Peyer's patch (tissue), 4 donors: ENCODE data around the gene LIMS2. TPM values are rescaled to one million over a fixed set of nuclear protein-coding genes. Genes with fewer than 3 reads are reported as not detected.

ENCODE experiments used
- DNase-seq, 3 donors: peaks; one replicate each; pipeline ENCODE4 v3.0.0-alpha.2; 2017 to 2019
- H3K27ac ChIP-seq, 4 donors: fragments of 200-600 bp; sonication (generic); one replicate each; pipeline ENCODE4 v1.5.1; 2016 to 2019
- H3K27me3 ChIP-seq, 2 donors: fragments of 200-600 bp; sonication (generic); one replicate each; pipeline ENCODE4 v1.5.1; 2019
- H3K36me3 ChIP-seq, 3 donors: fragments of 200-600 bp; sonication (generic); one replicate each; pipeline ENCODE4 v1.5.1; 2016 to 2019
- H3K4me1 ChIP-seq, 4 donors: fragments of 200-600 bp; sonication (generic); one replicate each; pipeline ENCODE4 v1.5.1; 2016 to 2019
- H3K4me3 ChIP-seq, 4 donors: fragments of 200-600 bp; sonication (generic); 1 replicate in 3 of 4; 2 replicates in 1 of 4; pipeline ENCODE4 v1.5.1; 2016 to 2019; ENCODE audit warnings: mild to moderate bottlenecking in 1 of 4
- H3K9me3 ChIP-seq, 4 donors: fragments of 200-600 bp; sonication (generic); one replicate each; pipeline ENCODE4 v1.5.1; 2016 to 2019; ENCODE audit warnings: mild to moderate bottlenecking in 1 of 4
- POLR2A ChIP-seq, 2 donors: fragments of 450-650 bp; IDR thresholded peaks; one replicate each; pipeline ENCODE4 v1.5.1; 2017; ENCODE audit warnings: antibody characterized with exemption in 2 of 2, mild to moderate bottlenecking in 2 of 2, moderate library complexity in 2 of 2
- total RNA-seq, 4 donors: library from RNA; depleted of rRNA; stranded (reverse); fragments of >200 nt; gene quantifications; one replicate each; pipeline ENCODE4 v1.1.0, GENCODE V29; 2016
- TF ChIP-seq, protein P1 (sequence below), 6 experiments: fragments of 450-650 bp in 4 of 6; fragments of 200-600 bp in 2 of 6; sonication (generic) in 1 of 6; IDR thresholded peaks; one replicate each; pipeline ENCODE4 v1.5.1; 2017 to 2019; ENCODE audit warnings: antibody characterized with exemption in 6 of 6, mild to moderate bottlenecking in 3 of 6, moderate library complexity in 1 of 6

Gene LIMS2
- total RNA-seq, 4 donors from 2014 or later, result 7.7 to 95.7 (median 21.9) TPM

- H3K36me3 ChIP-seq, result peaks cover 0 to 75% (median 0%) of the 10 kb centered on the region in 3 donors
- DNase-seq, result peak in 1 of 3 donors; percentile 45
- H3K9me3 ChIP-seq, result no peaks in the 10 kb centered on the region
- TF ChIP-seq, protein P1, sequence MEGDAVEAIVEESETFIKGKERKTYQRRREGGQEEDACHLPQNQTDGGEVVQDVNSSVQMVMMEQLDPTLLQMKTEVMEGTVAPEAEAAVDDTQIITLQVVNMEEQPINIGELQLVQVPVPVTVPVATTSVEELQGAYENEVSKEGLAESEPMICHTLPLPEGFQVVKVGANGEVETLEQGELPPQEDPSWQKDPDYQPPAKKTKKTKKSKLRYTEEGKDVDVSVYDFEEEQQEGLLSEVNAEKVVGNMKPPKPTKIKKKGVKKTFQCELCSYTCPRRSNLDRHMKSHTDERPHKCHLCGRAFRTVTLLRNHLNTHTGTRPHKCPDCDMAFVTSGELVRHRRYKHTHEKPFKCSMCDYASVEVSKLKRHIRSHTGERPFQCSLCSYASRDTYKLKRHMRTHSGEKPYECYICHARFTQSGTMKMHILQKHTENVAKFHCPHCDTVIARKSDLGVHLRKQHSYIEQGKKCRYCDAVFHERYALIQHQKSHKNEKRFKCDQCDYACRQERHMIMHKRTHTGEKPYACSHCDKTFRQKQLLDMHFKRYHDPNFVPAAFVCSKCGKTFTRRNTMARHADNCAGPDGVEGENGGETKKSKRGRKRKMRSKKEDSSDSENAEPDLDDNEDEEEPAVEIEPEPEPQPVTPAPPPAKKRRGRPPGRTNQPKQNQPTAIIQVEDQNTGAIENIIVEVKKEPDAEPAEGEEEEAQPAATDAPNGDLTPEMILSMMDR (IDR thresholded peaks at IDR 0.05), result no peak
- no peak for TF ChIP-seq POLR2A (IDR thresholded peaks at IDR 0.05)
- H3K4me1 ChIP-seq, result peaks cover 0 to 13% (median 4%) of the 10 kb centered on the region in 4 donors
- no peak overlapping the region for H3K27ac ChIP-seq
- H3K4me3 ChIP-seq, result no peak overlapping the region
- no peaks in the 10 kb centered on the region for H3K27me3 ChIP-seq
These were observed 49.2 kb downstream of the LIMS2 start for GRCh38 chr2:127626175-127626574.

DNA sequence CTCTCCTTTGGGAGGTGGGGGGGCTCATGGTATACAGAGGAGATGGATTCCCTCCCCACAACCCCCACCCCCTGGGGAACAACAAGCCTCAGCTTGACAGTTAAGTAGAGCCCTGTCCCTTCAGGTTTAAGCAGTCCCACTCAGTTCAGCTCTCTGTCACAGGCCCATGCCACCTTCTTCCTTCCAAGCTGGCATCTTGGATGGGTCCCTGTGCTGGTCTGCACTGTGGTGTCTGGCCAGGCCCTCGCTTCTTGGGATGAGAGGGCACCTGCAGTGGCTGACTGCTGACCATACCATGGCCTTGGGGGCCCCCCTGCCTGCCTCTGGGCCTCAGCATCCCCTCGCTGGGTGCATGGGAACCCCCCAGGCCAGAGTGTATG, 49.8 kb downstream of the LIMS2 start:
- H3K36me3 ChIP-seq, result peaks cover 0 to 75% (median 0%) of the 10 kb centered on the region in 3 donors
- no peak for TF ChIP-seq POLR2A (IDR thresholded peaks at IDR 0.05)
- TF ChIP-seq, protein P1 (IDR thresholded peaks at IDR 0.05), result no peak
- peaks cover 0 to 7% (median 2%) of the 10 kb centered on the region in 4 donors for H3K4me1 ChIP-seq
- no peaks in the 10 kb centered on the region for H3K27me3 ChIP-seq
- no peaks in the 10 kb centered on the region for H3K9me3 ChIP-seq
- no peak overlapping the region for H3K4me3 ChIP-seq
- no peak overlapping the region for H3K27ac ChIP-seq
- no peak for DNase-seq

DNA sequence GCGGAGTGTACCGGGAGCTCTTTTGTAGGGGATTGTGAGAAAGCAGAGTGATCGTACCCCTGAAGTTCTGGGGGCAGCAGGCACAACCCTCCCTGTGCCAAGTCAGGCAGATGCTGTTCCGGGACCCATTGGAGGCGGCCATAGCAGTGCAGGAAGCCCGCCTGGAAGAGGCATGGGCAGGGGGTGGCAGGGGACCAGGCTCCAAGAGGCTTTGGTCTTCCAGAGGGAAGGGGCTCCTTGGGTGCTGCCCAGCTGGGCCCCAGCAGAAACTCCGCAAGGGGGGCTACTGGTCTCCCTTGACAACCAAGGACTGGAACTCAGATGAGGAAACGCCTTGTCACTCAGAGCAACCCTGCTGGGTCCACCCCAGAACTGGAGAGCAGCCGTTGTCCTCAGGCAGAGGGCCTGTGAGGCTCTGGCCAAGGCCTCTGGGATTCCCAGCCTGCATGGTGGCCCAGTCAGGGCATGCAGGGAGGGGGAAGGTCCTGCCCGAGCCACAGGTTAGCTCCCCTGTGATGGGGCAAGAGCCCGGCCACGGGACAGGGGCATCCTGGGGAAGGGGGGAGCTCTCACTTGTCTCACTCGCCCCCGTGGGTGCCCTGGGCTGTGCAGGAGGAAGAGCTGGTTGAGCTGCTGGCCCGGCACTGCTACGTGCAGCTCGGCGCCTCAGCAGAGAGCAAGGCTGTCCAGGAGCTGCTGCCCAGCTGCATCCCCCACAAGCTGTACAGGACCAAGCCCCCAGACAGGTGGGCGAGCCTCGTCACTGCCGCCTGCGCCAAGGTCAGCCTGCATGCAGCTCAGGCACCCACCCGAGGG, 50.4 kb downstream of the LIMS2 start:
- Histone ChIP-seq H3K27me3 (no peaks in the 10 kb centered on the region), H3K27ac (no peak overlapping the region)
- DNase-seq, result peak in 2 of 3 donors; percentile 37

DNA sequence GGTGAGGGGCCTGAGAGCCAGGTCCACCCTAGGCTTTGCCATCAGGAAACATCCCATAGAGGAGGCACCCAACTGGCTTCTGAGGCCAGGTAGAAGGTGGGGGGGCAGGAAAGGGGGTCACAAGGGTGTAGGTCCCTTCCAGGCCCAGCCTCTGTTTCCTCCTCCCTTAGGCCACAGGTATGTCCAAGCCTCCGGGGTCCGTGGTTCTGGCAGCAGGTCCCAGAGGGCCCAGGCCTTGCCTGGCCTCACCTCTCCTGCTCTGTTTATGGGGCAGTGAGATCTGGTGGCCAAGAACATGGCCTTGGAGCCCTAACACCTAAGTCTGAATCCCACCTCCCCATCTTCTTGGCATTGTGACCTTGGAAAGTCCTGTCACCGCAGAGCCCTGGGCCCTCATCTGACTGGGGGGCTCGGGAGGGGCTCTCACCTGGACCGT, 51.0 kb downstream of the LIMS2 start:
- Histone ChIP-seq H3K27me3 (no peaks in the 10 kb centered on the region), H3K27ac (no peak overlapping the region), H3K9me3 (no peaks in the 10 kb centered on the region), H3K4me1 (peaks cover 0 to 11% (median 2%) of the 10 kb centered on the region in 4 donors), H3K4me3 (no peak overlapping the region), H3K36me3 (peaks cover 0 to 79% (median 0%) of the 10 kb centered on the region in 3 donors)
- DNase-seq, result peak in 1 of 3 donors; percentile 41
- TF ChIP-seq, protein P1 (IDR thresholded peaks at IDR 0.05), result no peak
- no peak for TF ChIP-seq POLR2A (IDR thresholded peaks at IDR 0.05)

More for the DNA sequence above, 50.4 kb downstream of the LIMS2 start:
- H3K36me3 ChIP-seq, result peaks cover 0 to 81% (median 0%) of the 10 kb centered on the region in 3 donors
- H3K4me1 ChIP-seq, result peaks cover 0 to 5% (median 2%) of the 10 kb centered on the region in 4 donors
- TF ChIP-seq POLR2A (IDR thresholded peaks at IDR 0.05), result no peak
- TF ChIP-seq, protein P1 (IDR thresholded peaks at IDR 0.05), result no peak
- no peaks in the 10 kb centered on the region for H3K9me3 ChIP-seq
- no peak overlapping the region for H3K4me3 ChIP-seq

DNA sequence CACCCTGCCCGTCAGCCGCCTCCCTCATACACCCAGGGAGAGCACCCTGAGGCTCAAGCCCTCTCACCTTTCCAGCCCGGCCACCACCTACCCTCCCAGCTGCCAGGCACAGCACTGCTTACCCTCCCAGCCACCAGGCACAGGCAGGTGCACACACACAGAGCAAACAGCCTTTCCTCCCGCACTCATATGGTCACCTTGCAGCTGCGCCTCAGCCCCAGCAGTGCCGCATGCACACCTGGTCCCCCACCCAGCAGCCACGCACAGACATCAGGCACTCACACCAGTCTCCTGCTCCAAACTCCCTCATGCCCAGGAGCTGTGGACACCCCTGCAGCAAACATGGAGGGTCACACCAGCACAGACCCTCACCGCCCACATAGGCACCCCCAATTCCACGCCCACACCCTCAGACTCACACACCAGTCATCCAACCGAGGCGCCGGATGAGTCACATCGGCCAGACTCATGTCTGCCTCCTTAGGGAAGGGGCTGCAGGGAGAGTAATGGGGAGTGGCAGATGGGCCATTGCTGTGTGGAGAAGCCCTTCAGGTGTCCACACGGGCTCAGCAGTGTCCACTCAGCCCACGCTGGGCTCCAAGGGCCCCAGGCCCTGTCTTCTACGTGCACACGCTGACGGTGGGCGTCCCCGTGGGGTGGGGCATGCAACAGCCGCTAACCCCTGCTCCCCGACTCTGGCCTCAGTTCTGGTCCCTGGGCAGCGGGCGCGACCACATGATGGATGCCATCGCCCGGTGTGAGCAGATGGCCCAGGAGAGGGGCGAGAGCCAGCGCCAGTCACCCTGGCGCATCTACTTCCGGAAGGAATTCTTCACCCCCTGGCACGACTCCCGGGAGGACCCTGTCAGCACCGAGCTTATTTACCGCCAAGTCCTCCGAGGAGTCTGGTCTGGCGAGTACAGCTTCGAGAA, 51.7 kb downstream of the LIMS2 start:
- peak in 2 of 3 donors; percentile 41 to 43 for DNase-seq
- H3K36me3 ChIP-seq, result peaks cover 0 to 73% (median 0%) of the 10 kb centered on the region in 3 donors

More for the DNA sequence above, 51.7 kb downstream of the LIMS2 start:
- Histone ChIP-seq H3K4me1 (peaks cover 0 to 12% (median 2%) of the 10 kb centered on the region in 4 donors), H3K9me3 (no peaks in the 10 kb centered on the region), H3K27me3 (no peaks in the 10 kb centered on the region), H3K4me3 (no peak overlapping the region), H3K27ac (no peak overlapping the region)
- TF ChIP-seq, protein P1 (IDR thresholded peaks at IDR 0.05), result no peak
